Activated CD4-positive, alpha-beta memory T cell treated with anti-CD3 and anti-CD28 coated beads, Interleukin-2, amount 10 ng/mL, durations not matched to agents 7 days and 5 days (primary cell): ENCODE results near the gene MAN1A1. TPM values are rescaled to one million over a fixed set of nuclear protein-coding genes. Genes with fewer than 3 reads are reported as not detected.

Source experiments
- CTCF ChIA-PET: fragments of 350-600 bp; sonication (Branson Sonifier 250); formaldehyde crosslinking; loops from one replicate; lab custom pipeline; 2021; ENCODE audit warnings: antibody characterized with exemption, inconsistent platforms; lab: Charles Lee
- POLR2A ChIA-PET: fragments of 350-600 bp; sonication (Branson Sonifier 250); formaldehyde crosslinking; loops from one replicate; lab custom pipeline; 2021; ENCODE audit warnings: antibody characterized with exemption; lab: Charles Lee
- DNase-seq: peaks from one replicate; pipeline ENCODE4 v3.0.0-alpha.2; 2020
- H3K27ac Mint-ChIP-seq: one replicate; pipeline ENCODE4 v1.8.0; 2021; ENCODE audit warnings: mild to moderate bottlenecking, mixed read lengths
- H3K27me3 Mint-ChIP-seq: one replicate; pipeline ENCODE4 v1.8.0; 2021; ENCODE audit warnings: mixed read lengths
- H3K36me3 Mint-ChIP-seq: one replicate; pipeline ENCODE4 v1.8.0; 2021; ENCODE audit warnings: low read depth, mixed read lengths
- H3K4me1 Mint-ChIP-seq: one replicate; pipeline ENCODE4 v1.8.0; 2021; ENCODE audit warnings: mixed read lengths
- H3K4me3 Mint-ChIP-seq: one replicate; pipeline ENCODE4 v1.8.0; 2021; ENCODE audit warnings: mild to moderate bottlenecking, mixed read lengths
- H3K9me3 Mint-ChIP-seq: one replicate; pipeline ENCODE4 v1.8.0; 2021; ENCODE audit warnings: mixed read lengths
- total RNA-seq, 2 experiments: library from RNA; stranded (reverse); gene quantifications; one replicate each; pipeline ENCODE4 v1.2.3, GENCODE V29; 2021

The MAN1A1 gene
- total RNA-seq, 2 experiments from 2014 or later: 21.6 to 22.0 TPM

DNA sequence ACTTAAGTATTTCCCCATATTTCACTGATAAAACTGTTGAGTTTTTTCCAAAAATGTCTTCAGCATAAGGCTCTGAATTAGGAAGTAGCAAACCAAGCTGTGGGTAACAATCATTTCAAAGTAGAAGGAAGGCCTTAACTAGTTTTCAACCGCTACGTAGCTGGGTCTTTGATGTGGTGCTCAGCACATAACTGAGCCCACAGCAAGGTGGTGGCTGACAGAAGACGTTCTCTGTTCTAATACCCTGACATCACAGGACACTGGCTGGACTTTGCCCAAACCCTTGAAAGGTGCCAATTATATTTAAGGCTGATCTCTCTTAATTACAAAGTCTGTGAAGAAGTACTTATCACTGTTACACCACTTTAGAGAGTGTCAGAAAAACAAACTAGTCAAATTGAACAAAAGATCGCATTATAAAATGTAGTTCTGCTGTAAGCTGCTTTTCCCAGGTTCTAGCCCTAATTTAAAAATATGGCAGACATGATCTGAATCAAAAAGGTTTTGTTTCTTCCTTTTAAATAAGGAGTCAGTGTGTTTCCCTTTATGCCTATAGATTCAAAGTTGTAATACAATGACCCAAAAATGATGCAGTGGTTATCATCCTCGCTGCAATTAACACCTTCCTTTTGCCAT lies 26.7 kb downstream of the MAN1A1 start:
- Mint-ChIP-seq H3K4me1 (peaks cover 22% of the 10 kb centered on the region), H3K9me3 (no peaks in the 10 kb centered on the region), H3K36me3 (peaks cover 23% of the 10 kb centered on the region), H3K27me3 (no peaks in the 10 kb centered on the region), H3K27ac (peak overlapping the region; percentile 37), H3K4me3 (no peak overlapping the region)
- peak; percentile 50 for DNase-seq
- ChIA-PET POLR2A (interaction anchor here (1.1 to 2.5 kb wide), 6 partner anchors 9 to 28 kb away, joined by 3 to 17 read pairs (median 7); no protein-coding TSS in a partner anchor), CTCF (interaction anchor here (1.2 to 1.3 kb wide), 3 partner anchors 10 to 20 kb away, joined by 3 to 6 read pairs (median 4); no protein-coding TSS in a partner anchor)

DNA sequence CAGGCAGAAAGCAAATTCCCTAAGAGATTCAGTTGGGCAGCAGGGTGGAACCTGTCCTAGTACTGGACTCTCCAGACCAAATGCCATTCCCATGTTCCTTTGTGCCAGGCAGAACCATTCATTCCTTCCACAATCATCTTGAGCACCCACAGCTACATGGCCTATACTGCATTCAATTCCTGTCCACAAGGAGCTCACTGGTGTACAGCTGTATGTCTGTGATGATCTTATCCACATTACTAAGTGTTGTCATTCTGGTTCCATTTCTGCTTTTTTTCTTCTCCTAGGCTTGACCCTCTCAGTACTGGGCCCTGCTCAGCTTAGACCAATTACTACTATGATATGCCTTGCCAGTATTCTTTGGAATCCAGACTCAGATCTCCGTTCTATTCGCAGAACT lies 27.5 kb downstream of the MAN1A1 start:
- Mint-ChIP-seq H3K4me3 (no peak overlapping the region), H3K9me3 (no peaks in the 10 kb centered on the region), H3K27ac (no peak overlapping the region), H3K36me3 (peaks cover 23% of the 10 kb centered on the region), H3K4me1 (peaks cover 26% of the 10 kb centered on the region), H3K27me3 (no peaks in the 10 kb centered on the region)
- no peak for DNase-seq
- CTCF ChIA-PET: interaction anchor here (1.2 to 1.3 kb wide), 3 partner anchors 11 to 21 kb away, joined by 3 to 6 read pairs (median 4); no protein-coding TSS in a partner anchor
- POLR2A ChIA-PET: interaction anchor here (1.4 to 2.5 kb wide), 5 partner anchors 8 to 28 kb away, joined by 3 to 17 read pairs (median 7); no protein-coding TSS in a partner anchor

DNA sequence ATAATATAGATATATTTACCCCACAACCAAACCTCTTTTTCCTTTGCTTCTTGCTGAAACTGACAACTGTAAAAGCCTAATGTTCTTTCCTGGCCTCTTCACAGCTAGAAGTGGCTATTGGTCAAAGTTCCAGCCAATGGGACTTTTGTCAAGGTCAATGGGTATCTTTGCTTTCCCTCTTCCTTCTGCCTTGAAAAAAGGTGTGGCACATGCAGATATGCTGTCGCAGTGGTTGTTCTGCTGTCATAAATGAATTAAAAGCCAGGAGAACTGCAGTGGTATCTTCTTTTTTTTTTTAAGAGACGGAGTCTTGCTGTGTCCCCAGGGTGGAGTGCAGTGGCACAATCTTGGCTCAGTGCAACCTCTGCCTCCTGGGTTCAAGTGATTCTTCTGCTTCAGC lies 29.9 kb downstream of the MAN1A1 start:
- CTCF ChIA-PET: no interaction called here
- no peak overlapping the region for H3K27ac Mint-ChIP-seq
- H3K4me3 Mint-ChIP-seq: no peak overlapping the region
- H3K4me1 Mint-ChIP-seq: peaks cover 45% of the 10 kb centered on the region
- DNase-seq: no peak
- POLR2A ChIA-PET: interaction anchor here (1.5 kb wide), 1 partner anchor 12 kb away, joined by 3 read pairs; no protein-coding TSS in a partner anchor
- peaks cover 11% of the 10 kb centered on the region for H3K36me3 Mint-ChIP-seq
- H3K27me3 Mint-ChIP-seq: no peaks in the 10 kb centered on the region
- no peaks in the 10 kb centered on the region for H3K9me3 Mint-ChIP-seq

DNA sequence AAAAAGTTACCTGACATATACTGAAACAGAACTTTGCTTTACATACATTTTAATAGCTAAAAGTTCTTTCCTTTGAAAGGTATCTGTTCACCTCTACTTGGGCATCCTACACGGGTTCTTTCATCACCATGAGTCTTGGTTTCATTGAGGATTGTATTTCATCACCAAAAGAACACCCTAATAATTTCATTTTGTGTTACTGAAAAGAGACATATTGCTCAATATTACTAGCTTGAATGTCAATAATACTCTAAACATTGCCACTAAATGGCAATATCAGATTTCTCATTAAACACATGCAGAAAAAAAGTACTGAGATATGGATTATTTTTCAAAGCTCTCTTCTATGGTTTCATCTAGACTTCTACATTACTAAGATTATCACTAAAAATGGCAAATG lies 30.8 kb downstream of the MAN1A1 start:
- ChIA-PET POLR2A (interaction anchor here (1.5 kb wide), 1 partner anchor 13 kb away, joined by 3 read pairs; no protein-coding TSS in a partner anchor), CTCF (interaction anchor here (0.6 kb wide), 1 partner anchor 1915 kb away, joined by 3 read pairs; no protein-coding TSS in a partner anchor)
- Mint-ChIP-seq H3K27me3 (no peaks in the 10 kb centered on the region), H3K4me3 (no peak overlapping the region), H3K27ac (no peak overlapping the region), H3K36me3 (peaks cover 11% of the 10 kb centered on the region), H3K9me3 (no peaks in the 10 kb centered on the region), H3K4me1 (peaks cover 53% of the 10 kb centered on the region)
- no peak for DNase-seq

DNA sequence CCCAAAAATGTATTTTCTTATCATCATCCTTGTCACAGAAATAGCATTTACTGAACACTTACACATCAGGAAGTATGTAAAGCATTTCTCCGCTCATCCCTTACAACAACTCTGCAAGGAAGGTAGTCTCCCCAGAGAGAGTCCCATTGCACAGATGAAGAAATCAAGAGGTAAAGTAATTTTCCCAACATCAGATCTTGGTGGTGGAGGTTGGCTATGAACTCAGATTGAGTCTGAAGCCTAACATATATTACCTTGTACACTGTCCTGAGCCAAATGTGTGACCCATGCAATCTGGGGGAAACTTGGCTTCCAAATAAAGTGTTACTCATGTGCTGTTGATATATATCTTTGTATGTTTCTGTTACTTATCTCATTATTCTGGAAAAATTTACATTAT lies 31.4 kb downstream of the MAN1A1 start:
- Mint-ChIP-seq H3K4me3 (no peak overlapping the region), H3K27ac (no peak overlapping the region), H3K27me3 (no peaks in the 10 kb centered on the region), H3K4me1 (peaks cover 53% of the 10 kb centered on the region), H3K9me3 (no peaks in the 10 kb centered on the region), H3K36me3 (peaks cover 11% of the 10 kb centered on the region)
- ChIA-PET POLR2A (interaction anchor here (1.5 kb wide), 1 partner anchor 14 kb away, joined by 3 read pairs; no protein-coding TSS in a partner anchor), CTCF (no interaction called here)
- DNase-seq: no peak

DNA sequence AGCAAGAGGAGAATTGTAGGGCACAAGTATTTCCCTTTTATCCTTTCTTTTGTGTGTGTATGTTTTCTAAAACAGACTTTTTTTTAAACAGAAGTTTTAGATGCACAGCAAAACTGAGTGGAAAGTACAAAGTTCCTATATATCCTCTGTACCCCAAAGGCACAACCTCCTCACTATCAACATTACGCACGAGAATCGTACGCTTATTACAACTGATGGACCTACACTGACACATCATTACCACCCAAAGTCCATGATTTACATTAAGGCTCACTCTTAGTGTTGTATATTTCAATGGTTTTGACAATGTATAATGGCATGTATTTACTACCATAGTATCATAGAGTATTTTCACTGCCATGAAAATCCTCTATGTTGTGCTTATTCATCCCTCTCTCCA lies 32.6 kb downstream of the MAN1A1 start:
- Mint-ChIP-seq H3K27ac (no peak overlapping the region), H3K36me3 (peaks cover 14% of the 10 kb centered on the region), H3K9me3 (no peaks in the 10 kb centered on the region), H3K4me3 (no peak overlapping the region), H3K27me3 (no peaks in the 10 kb centered on the region), H3K4me1 (peaks cover 54% of the 10 kb centered on the region)
- DNase-seq: no peak
- ChIA-PET POLR2A (no interaction called here), CTCF (interaction anchor here (1.5 to 1.8 kb wide), 2 partner anchors 17 to 26 kb away, joined by 5 read pairs; no protein-coding TSS in a partner anchor)

DNA sequence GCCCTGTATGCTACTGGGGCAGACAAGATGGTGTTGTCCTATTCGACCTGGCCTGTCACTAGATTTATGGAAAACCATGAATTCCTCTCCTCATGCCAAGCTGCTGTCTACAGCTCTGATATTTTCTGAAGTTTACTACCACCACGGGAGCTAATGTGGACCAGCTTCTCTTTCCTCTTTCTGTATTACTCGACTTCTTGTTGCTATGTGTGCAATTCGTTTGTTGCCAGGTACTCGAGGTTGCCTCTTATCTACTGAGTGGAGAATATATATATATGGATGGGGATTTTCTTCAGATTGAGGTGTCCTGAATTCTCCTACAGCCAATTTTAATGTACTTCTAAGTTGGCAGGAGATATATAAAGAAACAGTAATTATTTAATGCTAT lies 34.7 kb downstream of the MAN1A1 start:
- ChIA-PET POLR2A (interaction anchor here (0.9 to 5.0 kb wide), 18 partner anchors 8 to 422 kb away, joined by 3 to 59 read pairs (median 6); partner anchors contain the start of gene ASF1A), CTCF (interaction anchor here (0.8 to 3.9 kb wide), 8 partner anchors 11 to 185 kb away, joined by 3 to 15 read pairs (median 6); no protein-coding TSS in a partner anchor)
- DNase-seq: no peak
- peak overlapping the region; percentile 31 for H3K4me3 Mint-ChIP-seq
- peaks cover 67% of the 10 kb centered on the region for H3K4me1 Mint-ChIP-seq
- no peaks in the 10 kb centered on the region for H3K27me3 Mint-ChIP-seq
- H3K27ac Mint-ChIP-seq: peak overlapping the region; percentile 93
- H3K9me3 Mint-ChIP-seq: no peaks in the 10 kb centered on the region
- H3K36me3 Mint-ChIP-seq: peaks cover 19% of the 10 kb centered on the region

DNA sequence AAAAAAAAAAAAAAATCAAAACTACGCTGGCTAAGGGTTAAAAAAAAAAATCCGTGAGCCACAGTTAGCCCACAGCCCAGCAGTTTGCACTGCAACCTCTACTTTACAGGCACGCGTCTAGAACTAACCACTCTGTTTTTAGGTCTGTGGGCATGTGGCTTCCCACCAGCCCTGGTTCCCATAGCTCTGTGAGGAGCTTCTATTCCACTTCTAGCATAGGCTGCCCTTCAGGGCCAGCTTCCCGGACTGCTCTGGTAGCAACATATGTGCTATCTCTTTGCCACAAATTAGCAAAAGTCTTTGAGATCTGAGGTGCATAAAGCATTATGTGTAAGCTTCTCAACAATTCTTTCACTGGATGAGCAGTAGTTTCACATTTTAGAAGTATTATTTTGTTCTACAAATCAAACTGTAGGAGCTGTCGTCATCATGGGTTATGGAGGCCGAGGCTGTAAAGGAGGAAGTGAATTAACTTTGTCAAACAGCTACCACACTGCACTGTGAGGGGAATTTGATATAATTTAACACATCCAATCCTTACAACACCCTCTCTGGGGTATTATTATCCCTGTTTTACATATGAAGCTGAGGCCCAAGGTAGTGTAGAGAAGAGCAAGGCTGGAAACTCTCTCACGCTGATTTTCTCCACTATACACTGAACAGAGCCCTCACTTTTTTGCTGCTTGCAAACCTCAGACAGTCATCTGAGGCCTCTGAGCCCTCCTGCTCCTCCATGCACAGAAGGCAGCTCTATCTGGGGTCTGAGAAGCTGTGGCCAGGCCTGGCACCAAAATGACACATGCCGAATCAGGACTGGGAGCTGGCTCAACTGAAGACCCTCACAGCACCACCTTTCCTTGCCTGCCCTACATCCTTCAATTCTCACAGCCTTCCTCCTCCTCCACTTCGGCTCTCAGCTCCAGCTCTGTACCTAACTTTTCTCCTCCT lies 35.4 kb downstream of the MAN1A1 start:
- H3K27me3 Mint-ChIP-seq: no peaks in the 10 kb centered on the region

DNA sequence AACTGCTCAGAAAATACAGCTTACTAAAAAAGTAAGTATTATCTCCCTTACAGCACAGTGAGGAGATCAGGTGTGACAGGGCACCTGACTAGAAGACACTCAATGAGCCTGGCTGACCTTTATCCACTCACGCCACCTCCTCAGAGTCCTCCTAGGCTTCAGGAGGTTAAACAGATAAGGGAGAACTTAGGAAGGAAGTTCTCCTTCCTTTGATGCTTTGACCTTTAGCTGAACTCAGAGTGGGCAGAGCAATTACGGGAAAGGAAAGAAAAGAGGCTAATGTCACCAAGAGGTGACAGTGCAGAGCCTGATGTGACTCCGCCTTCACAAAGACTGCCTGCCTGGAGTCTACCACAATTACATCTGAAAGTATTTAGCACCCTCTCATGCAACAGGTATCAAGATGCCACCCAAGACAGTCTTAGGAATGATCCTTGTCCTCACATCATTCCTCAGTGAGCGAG lies 36.7 kb downstream of the MAN1A1 start:
- Mint-ChIP-seq H3K27me3 (no peaks in the 10 kb centered on the region), H3K36me3 (peaks cover 11% of the 10 kb centered on the region), H3K9me3 (no peaks in the 10 kb centered on the region), H3K27ac (peak overlapping the region; percentile 93), H3K4me1 (peaks cover 79% of the 10 kb centered on the region), H3K4me3 (peak overlapping the region; percentile 55)
- ChIA-PET CTCF (interaction anchor here (0.6 to 3.9 kb wide), 9 partner anchors 16 to 192 kb away, joined by 3 to 15 read pairs (median 4); no protein-coding TSS in a partner anchor), POLR2A (interaction anchor here (0.7 to 5.0 kb wide), 12 partner anchors 10 to 421 kb away, joined by 3 to 59 read pairs (median 4); partner anchors contain the start of gene ASF1A)
- DNase-seq: peak; percentile 53

More for the DNA sequence above, 35.4 kb downstream of the MAN1A1 start:
- Mint-ChIP-seq H3K27ac (peak overlapping the region; percentile 93), H3K4me1 (peaks cover 73% of the 10 kb centered on the region), H3K36me3 (peaks cover 16% of the 10 kb centered on the region), H3K9me3 (no peaks in the 10 kb centered on the region), H3K4me3 (peak overlapping the region; percentile 31)
- ChIA-PET CTCF (interaction anchor here (0.6 to 3.9 kb wide), 16 partner anchors 10 to 418 kb away, joined by 3 to 15 read pairs (median 3); no protein-coding TSS in a partner anchor), POLR2A (interaction anchor here (0.6 to 5.0 kb wide), 27 partner anchors 9 to 422 kb away, joined by 3 to 59 read pairs (median 4); partner anchors contain the start of gene ASF1A)
- DNase-seq: peak; percentile 68

DNA sequence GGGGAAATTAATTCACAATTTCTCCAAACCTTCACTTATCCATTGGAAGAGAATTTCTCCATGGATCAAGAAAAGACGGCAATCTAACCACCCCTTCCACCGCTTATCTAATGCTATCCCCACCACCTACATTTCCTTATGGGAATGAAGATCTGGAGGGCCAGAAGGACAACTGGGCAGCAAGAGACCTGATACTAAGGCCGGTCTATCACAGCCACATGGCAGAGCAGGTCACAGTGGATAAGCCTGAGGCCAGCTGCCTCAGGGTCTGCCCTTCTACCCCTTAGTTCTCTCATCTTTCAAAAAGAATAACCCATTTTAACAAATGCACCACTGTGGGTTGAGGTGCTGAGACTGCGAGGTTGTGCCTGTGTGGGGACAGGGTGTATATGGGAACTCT lies 37.1 kb downstream of the MAN1A1 start:
- H3K4me3 Mint-ChIP-seq: peak overlapping the region; percentile 55
- ChIA-PET CTCF (interaction anchor here (1.3 to 3.9 kb wide), 3 partner anchors 35 to 183 kb away, joined by 8 to 15 read pairs (median 13); no protein-coding TSS in a partner anchor), POLR2A (interaction anchor here (0.7 to 5.0 kb wide), 9 partner anchors 10 to 419 kb away, joined by 3 to 59 read pairs (median 4); partner anchors contain the start of gene ASF1A)
- H3K9me3 Mint-ChIP-seq: no peaks in the 10 kb centered on the region
- H3K27me3 Mint-ChIP-seq: no peaks in the 10 kb centered on the region
- peak overlapping the region; percentile 93 for H3K27ac Mint-ChIP-seq
- H3K4me1 Mint-ChIP-seq: peaks cover 82% of the 10 kb centered on the region
- peaks cover 11% of the 10 kb centered on the region for H3K36me3 Mint-ChIP-seq
- no peak for DNase-seq

DNA sequence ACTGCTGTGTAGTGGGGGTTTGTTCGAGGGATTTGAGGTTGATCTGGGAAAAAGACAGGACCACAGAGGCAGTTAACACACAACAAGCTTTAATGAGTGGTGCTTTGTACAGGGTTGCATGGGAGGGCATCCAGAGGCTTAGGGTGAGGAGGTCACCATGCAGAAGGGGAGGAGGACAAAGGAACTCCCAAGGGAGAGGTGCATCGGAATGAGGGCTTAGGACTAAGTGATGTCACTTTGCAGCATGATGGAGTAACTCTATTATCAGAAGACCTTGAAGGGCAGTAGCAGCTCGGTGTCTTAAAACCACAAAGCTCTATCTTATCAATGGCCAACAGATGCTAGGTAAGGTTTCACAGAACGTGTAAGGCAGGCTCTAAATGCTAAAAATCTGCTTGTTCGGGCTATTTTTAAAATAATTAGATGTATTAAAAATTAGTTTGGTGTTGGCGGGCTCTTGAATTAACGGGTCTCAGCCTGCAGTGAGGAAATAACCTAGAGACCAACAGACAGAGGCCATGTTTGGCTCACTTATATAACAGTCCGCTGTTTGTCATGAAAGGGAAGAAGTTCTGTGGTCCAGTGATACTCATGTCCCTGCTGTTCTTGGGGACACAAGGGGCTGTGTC lies 37.9 kb downstream of the MAN1A1 start:
- ChIA-PET POLR2A (interaction anchor here (5.0 kb wide), 1 partner anchor 39 kb away, joined by 41 read pairs; no protein-coding TSS in a partner anchor), CTCF (interaction anchor here (0.5 to 1.3 kb wide), 4 partner anchors 22 to 163 kb away, joined by 3 to 8 read pairs (median 4); no protein-coding TSS in a partner anchor)
- Mint-ChIP-seq H3K36me3 (peaks cover 11% of the 10 kb centered on the region), H3K27me3 (no peaks in the 10 kb centered on the region), H3K9me3 (no peaks in the 10 kb centered on the region), H3K4me1 (peaks cover 76% of the 10 kb centered on the region), H3K27ac (peak overlapping the region; percentile 55), H3K4me3 (no peak overlapping the region)
- no peak for DNase-seq
